NT2/D1 (cell line): ENCODE measurements around the gene ENTPD1.
"Not testable (repeated sequence)": the region's sequence is repeated elsewhere in the genome, so short reads cannot be mapped to it uniquely, and the experiment has no call there.

Experiments
- DNase-seq: peaks from one replicate; pipeline ENCODE4 v3.0.0-alpha.2; 2011; ENCODE audit warnings: low read depth, low spot score
- H3K27me3 ChIP-seq: 2 replicates; pipeline ENCODE4 v1.6.0; 2011; ENCODE audit warnings: mild to moderate bottlenecking; ENCODE audit not compliant: insufficient read length, insufficient read depth
- H3K36me3 ChIP-seq: 2 replicates; pipeline ENCODE4 v1.6.1; 2011; ENCODE audit warnings: mild to moderate bottlenecking, low read length, mixed read lengths; ENCODE audit not compliant: insufficient read depth, insufficient read length
- H3K4me1 ChIP-seq: 2 replicates; pipeline ENCODE4 v1.5.1; 2011; ENCODE audit not compliant: insufficient read depth, insufficient read length
- H3K4me3 ChIP-seq: 2 replicates; pipeline ENCODE4 v1.5.1; 2011; ENCODE audit warnings: low read depth; ENCODE audit not compliant: insufficient read length
- H3K9ac ChIP-seq: 2 replicates; pipeline ENCODE4 v1.6.0; 2011; ENCODE audit warnings: low read depth; ENCODE audit not compliant: insufficient read length
- H3K9me3 ChIP-seq: 2 replicates; pipeline ENCODE4 v1.5.1; 2011; ENCODE audit warnings: mild to moderate bottlenecking, low read length; ENCODE audit not compliant: insufficient read depth
- SUZ12 ChIP-seq: IDR thresholded peaks from 2 replicates; pipeline ENCODE4 v1.6.1; 2011; ENCODE audit not compliant: insufficient read length, insufficient read depth; ENCODE audit errors: extremely low read depth
- YY1 ChIP-seq: IDR thresholded peaks from 2 replicates; pipeline ENCODE4 v1.6.1; 2011; ENCODE audit not compliant: insufficient read length, insufficient read depth
- ZNF274 ChIP-seq: IDR thresholded peaks from 2 replicates; pipeline ENCODE4 v1.6.1; 2011; ENCODE audit warnings: mild to moderate bottlenecking, low read depth, low read length

The ENTPD1 gene

GRCh38 chr10:95876756-95877155 is 120.8 kb downstream of the ENTPD1 start:
- Histone ChIP-seq H3K9ac (no peak overlapping the region), H3K27me3 (no peaks in the 10 kb centered on the region), H3K36me3 (peaks cover 15% of the 10 kb centered on the region), H3K4me3 (no peak overlapping the region), H3K9me3 (peaks cover 26% of the 10 kb centered on the region; the same call in 1 of the 2 replicates), H3K4me1 (no peaks in the 10 kb centered on the region)
- DNase-seq: no peak
- TF ChIP-seq ZNF274: no peak
- TF ChIP-seq SUZ12: no peak
- TF ChIP-seq YY1: no peak

GRCh38 chr10:95877881-95878280 is 121.9 kb downstream of the ENTPD1 start:
- Histone ChIP-seq H3K36me3 (peaks cover 9% of the 10 kb centered on the region), H3K9ac (no peak overlapping the region), H3K27me3 (no peaks in the 10 kb centered on the region), H3K9me3 (peaks cover 26% of the 10 kb centered on the region; the same call in 1 of the 2 replicates), H3K4me3 (no peak overlapping the region), H3K4me1 (no peaks in the 10 kb centered on the region)
- no peak for DNase-seq
- no peak for TF ChIP-seq SUZ12

- Histone ChIP-seq H3K4me3 (no peak overlapping the region), H3K9me3 (0 out of 2 replicates have a peak, but pooled peaks cover 9% of the 10 kb centered on the region), H3K36me3 (peaks cover 9% of the 10 kb centered on the region), H3K9ac (no peak overlapping the region), H3K27me3 (no peaks in the 10 kb centered on the region), H3K4me1 (no peaks in the 10 kb centered on the region)
- no peak for DNase-seq
- TF ChIP-seq SUZ12 (no peak), ZNF274 (no peak), YY1 (no peak)
Measured at GRCh38 chr10:95880704-95881103, 124.7 kb downstream of the ENTPD1 start.

GRCh38 chr10:95881316-95881715 is 125.4 kb downstream of the ENTPD1 start:
- no peak for TF ChIP-seq ZNF274
- no peak for TF ChIP-seq SUZ12
- no peak for TF ChIP-seq YY1
- peaks cover 7% of the 10 kb centered on the region for H3K36me3 ChIP-seq
- 0 out of 2 replicates have a peak, but pooled peaks cover 3% of the 10 kb centered on the region for H3K9me3 ChIP-seq
- no peak for DNase-seq
- no peaks in the 10 kb centered on the region for H3K27me3 ChIP-seq
- no peak overlapping the region for H3K9ac ChIP-seq
- H3K4me3 ChIP-seq: no peak overlapping the region
- no peaks in the 10 kb centered on the region for H3K4me1 ChIP-seq

GRCh38 chr10:95889830-95890229 is 133.9 kb downstream of the ENTPD1 start:
- Histone ChIP-seq H3K36me3 (peaks cover 7% of the 10 kb centered on the region), H3K4me3 (no peak overlapping the region), H3K9ac (no peak overlapping the region), H3K9me3 (no peaks in the 10 kb centered on the region), H3K27me3 (no peaks in the 10 kb centered on the region), H3K4me1 (no peaks in the 10 kb centered on the region)
- TF ChIP-seq ZNF274 (no peak), YY1 (no peak), SUZ12 (no peak)
- no peak for DNase-seq

GRCh38 chr10:95896071-95896850 is 140.3 kb downstream of the ENTPD1 start:
- DNase-seq: no peak
- no peak for TF ChIP-seq ZNF274
- no peak for TF ChIP-seq SUZ12
- no peak for TF ChIP-seq YY1
- peaks cover 13% of the 10 kb centered on the region for H3K36me3 ChIP-seq

GRCh38 chr10:95905897-95906580 is 150.1 kb downstream of the ENTPD1 start:
- not testable (repeated sequence) for H3K4me3 ChIP-seq, H3K9ac ChIP-seq, H3K4me1 ChIP-seq, H3K9me3 ChIP-seq, DNase-seq, H3K27me3 ChIP-seq
- H3K36me3 ChIP-seq: peaks cover 37% of the 10 kb centered on the region

More at GRCh38 chr10:95896071-95896850, 140.3 kb downstream of the ENTPD1 start:
- no peak overlapping the region for H3K4me3 ChIP-seq
- H3K4me1 ChIP-seq: no peaks in the 10 kb centered on the region
- no peaks in the 10 kb centered on the region for H3K9me3 ChIP-seq
- no peaks in the 10 kb centered on the region for H3K27me3 ChIP-seq
- no peak overlapping the region for H3K9ac ChIP-seq
